Measurements from ENCODE around the gene AFP.

Gene AFP

GRCh38 chr4:73450398-73451004 is 14.5 kb downstream of the AFP start:
- no peaks in the 10 kb centered on the region for H3K27me3 ChIP-seq (ENCODE audit: insufficient read depth, low read length)
- no peaks in the 10 kb centered on the region for H3K36me3 ChIP-seq (ENCODE audit: insufficient read depth, low read length)
- H3K4me1 ChIP-seq (ENCODE audit: control insufficient read depth, insufficient read depth, low read length, unreplicated experiment), result peaks cover 26% of the 10 kb centered on the region
- H3K27ac ChIP-seq (ENCODE audit: low read depth, low read length), result peak overlapping the region; percentile 95
- H2AFZ ChIP-seq (ENCODE audit: low read length, unreplicated experiment), result peak overlapping the region; percentile 79
- peak overlapping the region; percentile 42 for H3K4me3 ChIP-seq (ENCODE audit: low read depth, low read length)
- no peaks in the 10 kb centered on the region for H3K79me2 ChIP-seq (ENCODE audit: control insufficient read depth, insufficient read depth, low read length, unreplicated experiment)

- no peak overlapping the region for H2AFZ ChIP-seq (ENCODE audit: low read length, unreplicated experiment)
- H3K27ac ChIP-seq (ENCODE audit: low read depth, low read length), result peak overlapping the region; percentile 95
- H3K79me2 ChIP-seq (ENCODE audit: control insufficient read depth, insufficient read depth, low read length, unreplicated experiment), result no peaks in the 10 kb centered on the region
- H3K4me3 ChIP-seq (ENCODE audit: low read depth, low read length), result 0 out of 2 replicates have a peak overlapping the region, but pooled peaks have one; percentile 42
- no peaks in the 10 kb centered on the region for H3K36me3 ChIP-seq (ENCODE audit: insufficient read depth, low read length)
- H3K4me1 ChIP-seq (ENCODE audit: control insufficient read depth, insufficient read depth, low read length, unreplicated experiment), result peaks cover 26% of the 10 kb centered on the region
- H3K27me3 ChIP-seq (ENCODE audit: insufficient read depth, low read length), result no peaks in the 10 kb centered on the region
Measured at GRCh38 chr4:73451404-73451803, 15.4 kb downstream of the AFP start.

GRCh38 chr4:73451981-73452747 is 16.1 kb downstream of the AFP start:
- Histone ChIP-seq H3K4me3 (ENCODE audit: low read depth, low read length) (no peak overlapping the region), H2AFZ (ENCODE audit: low read length, unreplicated experiment) (no peak overlapping the region), H3K27me3 (ENCODE audit: insufficient read depth, low read length) (no peaks in the 10 kb centered on the region), H3K36me3 (ENCODE audit: insufficient read depth, low read length) (no peaks in the 10 kb centered on the region), H3K79me2 (ENCODE audit: control insufficient read depth, insufficient read depth, low read length, unreplicated experiment) (no peaks in the 10 kb centered on the region), H3K4me1 (ENCODE audit: control insufficient read depth, insufficient read depth, low read length, unreplicated experiment) (peaks cover 26% of the 10 kb centered on the region), H3K27ac (ENCODE audit: low read depth, low read length) (no peak overlapping the region)

- H2AFZ ChIP-seq (ENCODE audit: low read length, unreplicated experiment), result no peak overlapping the region
- H3K4me1 ChIP-seq (ENCODE audit: control insufficient read depth, insufficient read depth, low read length, unreplicated experiment), result peaks cover 22% of the 10 kb centered on the region
- no peaks in the 10 kb centered on the region for H3K27me3 ChIP-seq (ENCODE audit: insufficient read depth, low read length)
- H3K4me3 ChIP-seq (ENCODE audit: low read depth, low read length), result no peak overlapping the region
- H3K27ac ChIP-seq (ENCODE audit: low read depth, low read length), result no peak overlapping the region
- H3K79me2 ChIP-seq (ENCODE audit: control insufficient read depth, insufficient read depth, low read length, unreplicated experiment), result no peaks in the 10 kb centered on the region
- no peaks in the 10 kb centered on the region for H3K36me3 ChIP-seq (ENCODE audit: insufficient read depth, low read length)
Measured at GRCh38 chr4:73452953-73453700, 17.1 kb downstream of the AFP start.

GRCh38 chr4:73453701-73454005 is 17.6 kb downstream of the AFP start:
- Histone ChIP-seq H3K36me3 (ENCODE audit: insufficient read depth, low read length) (no peaks in the 10 kb centered on the region), H2AFZ (ENCODE audit: low read length, unreplicated experiment) (no peak overlapping the region), H3K4me1 (ENCODE audit: control insufficient read depth, insufficient read depth, low read length, unreplicated experiment) (peaks cover 22% of the 10 kb centered on the region), H3K79me2 (ENCODE audit: control insufficient read depth, insufficient read depth, low read length, unreplicated experiment) (no peaks in the 10 kb centered on the region), H3K27ac (ENCODE audit: low read depth, low read length) (no peak overlapping the region), H3K27me3 (ENCODE audit: insufficient read depth, low read length) (no peaks in the 10 kb centered on the region), H3K4me3 (ENCODE audit: low read depth, low read length) (no peak overlapping the region)

- Histone ChIP-seq H3K4me3 (ENCODE audit: low read depth, low read length) (no peak overlapping the region), H3K36me3 (ENCODE audit: insufficient read depth, low read length) (no peaks in the 10 kb centered on the region), H3K27me3 (ENCODE audit: insufficient read depth, low read length) (no peaks in the 10 kb centered on the region), H3K27ac (ENCODE audit: low read depth, low read length) (no peak overlapping the region), H3K4me1 (ENCODE audit: control insufficient read depth, insufficient read depth, low read length, unreplicated experiment) (peaks cover 15% of the 10 kb centered on the region), H3K79me2 (ENCODE audit: control insufficient read depth, insufficient read depth, low read length, unreplicated experiment) (no peaks in the 10 kb centered on the region), H2AFZ (ENCODE audit: low read length, unreplicated experiment) (no peak overlapping the region)
Measured at GRCh38 chr4:73454920-73455319, 18.9 kb downstream of the AFP start.

- Histone ChIP-seq H3K36me3 (ENCODE audit: insufficient read depth, low read length) (no peaks in the 10 kb centered on the region), H3K4me3 (ENCODE audit: low read depth, low read length) (no peak overlapping the region), H3K4me1 (ENCODE audit: control insufficient read depth, insufficient read depth, low read length, unreplicated experiment) (peaks cover 2% of the 10 kb centered on the region), H3K79me2 (ENCODE audit: control insufficient read depth, insufficient read depth, low read length, unreplicated experiment) (no peaks in the 10 kb centered on the region), H3K27me3 (ENCODE audit: insufficient read depth, low read length) (no peaks in the 10 kb centered on the region), H2AFZ (ENCODE audit: low read length, unreplicated experiment) (no peak overlapping the region), H3K27ac (ENCODE audit: low read depth, low read length) (no peak overlapping the region)
Measured at GRCh38 chr4:73456177-73457022, 20.4 kb downstream of the AFP start.

GRCh38 chr4:73458184-73459047 is 22.4 kb downstream of the AFP start:
- H3K79me2 ChIP-seq (ENCODE audit: control insufficient read depth, insufficient read depth, low read length, unreplicated experiment), result no peaks in the 10 kb centered on the region
- H3K36me3 ChIP-seq (ENCODE audit: insufficient read depth, low read length), result no peaks in the 10 kb centered on the region
- no peak overlapping the region for H2AFZ ChIP-seq (ENCODE audit: low read length, unreplicated experiment)
- H3K4me3 ChIP-seq (ENCODE audit: low read depth, low read length), result no peak overlapping the region
- no peak overlapping the region for H3K27ac ChIP-seq (ENCODE audit: low read depth, low read length)
- H3K27me3 ChIP-seq (ENCODE audit: insufficient read depth, low read length), result no peaks in the 10 kb centered on the region
- no peaks in the 10 kb centered on the region for H3K4me1 ChIP-seq (ENCODE audit: control insufficient read depth, insufficient read depth, low read length, unreplicated experiment)

- H2AFZ ChIP-seq (ENCODE audit: low read length, unreplicated experiment), result no peak overlapping the region
- H3K4me1 ChIP-seq (ENCODE audit: control insufficient read depth, insufficient read depth, low read length, unreplicated experiment), result no peaks in the 10 kb centered on the region
- H3K27me3 ChIP-seq (ENCODE audit: insufficient read depth, low read length), result no peaks in the 10 kb centered on the region
- H3K79me2 ChIP-seq (ENCODE audit: control insufficient read depth, insufficient read depth, low read length, unreplicated experiment), result no peaks in the 10 kb centered on the region
- no peaks in the 10 kb centered on the region for H3K36me3 ChIP-seq (ENCODE audit: insufficient read depth, low read length)
- H3K4me3 ChIP-seq (ENCODE audit: low read depth, low read length), result no peak overlapping the region
- H3K27ac ChIP-seq (ENCODE audit: low read depth, low read length), result no peak overlapping the region
Measured at GRCh38 chr4:73459048-73459421, 23.0 kb downstream of the AFP start.

All from ACC112 (cell line).